ENCODE results near the gene MORN4.

MORN4 gene

DNA sequence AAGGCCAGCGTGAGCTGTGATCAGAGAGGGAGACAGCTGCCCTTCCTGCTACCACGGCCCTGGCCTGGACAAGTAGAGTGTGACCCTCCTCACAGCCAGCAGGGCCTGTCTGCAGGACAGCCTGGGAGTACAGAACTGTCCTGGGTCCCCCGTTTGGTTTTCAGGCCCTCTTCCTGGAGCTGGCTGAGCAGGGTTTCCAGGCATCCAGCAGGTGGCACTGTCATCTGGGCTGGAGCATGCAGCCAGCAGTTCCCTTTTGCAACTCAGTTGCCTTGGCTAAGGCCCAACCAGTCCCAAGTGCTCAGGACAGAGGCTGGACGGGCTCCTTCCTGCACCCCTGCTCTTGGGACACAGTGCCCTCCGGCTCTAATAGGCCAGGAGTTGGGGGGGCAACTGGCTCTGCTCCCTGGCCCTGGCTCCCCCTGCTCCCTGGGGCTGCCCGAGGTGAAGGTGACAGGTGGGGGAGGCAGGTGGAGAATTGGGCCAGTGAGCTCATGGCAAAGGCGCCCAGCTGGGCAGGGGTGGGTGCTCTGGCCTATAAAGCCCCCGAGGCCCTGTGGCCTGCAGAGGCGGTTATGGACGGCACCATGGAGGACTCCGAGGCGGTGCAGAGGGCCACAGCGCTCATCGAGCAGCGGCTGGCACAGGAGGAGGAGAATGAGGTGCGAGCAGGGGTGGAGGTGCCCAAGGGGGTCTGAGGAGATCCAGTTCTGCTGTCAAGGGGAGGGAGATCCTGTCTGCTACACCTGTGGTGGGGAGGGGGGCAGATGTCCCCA is 60.9 kb downstream of the MORN4 start, which contains the start of gene ANKRD2:
Gene ANKRD2, plus strand, starts transcription at position 566 of the 776 bp plus-strand sequence. Its CDS starts 10 bp downstream, at position 576.
- peak in 1 of 2 experiments; percentile 50 for DNase-seq

GRCh38 chr10:97571622-97572021 is 61.7 kb downstream of the MORN4 start:
- DNase-seq: no peak

- DNase-seq: no peak
Observed at GRCh38 chr10:97570789-97571471, 62.4 kb downstream of the MORN4 start.

GRCh38 chr10:97570146-97570788 is 63.0 kb downstream of the MORN4 start:
- no peak for DNase-seq

DNA sequence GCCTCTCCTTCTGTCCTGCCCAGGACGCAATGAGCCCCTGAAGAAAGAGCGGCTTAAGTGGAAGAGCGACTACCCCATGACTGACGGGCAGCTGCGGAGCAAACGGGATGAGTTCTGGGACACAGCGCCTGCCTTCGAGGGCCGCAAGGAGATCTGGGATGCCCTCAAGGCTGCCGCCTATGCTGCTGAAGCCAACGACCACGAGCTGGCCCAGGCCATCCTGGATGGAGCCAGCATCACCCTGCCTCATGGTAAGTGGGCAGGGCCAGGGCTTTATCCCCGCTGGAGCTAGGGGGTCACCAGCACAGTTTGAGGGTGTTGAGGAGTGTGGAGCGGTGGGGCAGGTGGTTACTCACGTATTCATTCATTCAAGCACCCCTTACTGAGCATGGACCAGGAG is 65.4 kb downstream of the MORN4 start:
- no peak for DNase-seq

DNA sequence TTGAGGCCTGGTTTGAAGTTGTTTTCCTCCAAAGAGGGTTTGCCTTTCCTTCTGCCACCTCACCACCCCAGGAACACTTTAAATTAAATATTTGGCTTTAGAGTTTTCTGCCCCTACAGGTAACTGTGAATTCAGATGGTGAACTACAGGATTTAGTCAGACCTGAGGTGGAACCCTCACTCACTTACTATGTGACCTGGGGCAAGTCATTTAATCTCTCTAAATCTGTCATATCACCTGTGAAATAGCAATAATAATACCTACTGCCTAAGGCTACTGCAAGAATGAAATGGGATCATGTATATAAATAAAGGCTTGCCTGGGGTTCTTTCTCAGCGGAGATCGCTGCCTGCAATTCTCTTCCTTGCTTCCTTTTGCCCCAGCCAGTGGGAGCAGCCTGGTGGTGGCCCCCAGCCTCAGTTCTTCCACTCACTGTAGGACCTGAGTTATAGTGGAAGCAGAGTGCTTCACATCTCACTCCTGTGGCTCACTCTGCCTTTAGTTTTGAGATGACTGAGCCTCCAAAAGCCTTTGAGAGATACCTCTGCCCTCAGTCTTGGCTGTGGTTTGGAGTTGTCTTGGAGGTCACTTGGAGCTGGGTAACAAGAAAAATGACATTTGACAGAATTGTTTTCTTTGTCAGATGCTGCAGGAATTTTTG is 66.8 kb downstream of the MORN4 start:
- DNase-seq: no peak

DNA sequence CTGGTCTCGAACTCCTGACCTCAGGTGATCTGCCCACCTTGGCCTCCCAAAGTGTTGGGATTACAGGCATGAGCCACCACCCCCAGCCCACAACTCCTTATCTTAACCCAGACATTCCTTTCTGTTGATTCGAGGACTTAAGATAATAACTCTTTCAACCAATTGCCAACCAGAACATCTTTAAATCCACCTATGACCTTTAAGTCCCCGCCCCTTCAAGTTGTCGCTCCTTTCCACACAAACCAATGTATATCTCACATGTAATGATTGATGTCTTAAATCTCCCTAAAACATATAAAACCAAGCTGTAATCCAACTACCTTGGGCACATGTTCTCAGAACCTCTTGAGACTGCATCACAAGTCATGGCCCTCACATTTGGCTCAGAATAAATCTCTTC is 68.5 kb downstream of the MORN4 start:
- DNase-seq: no peak
